ENCODE measurements around the gene CCDC57.

CCDC57 gene

GRCh38 chr17:82056729-82057621, 155.7 kb downstream of the CCDC57 start:
- no peak for DNase-seq

- no peak for DNase-seq
These were observed 156.5 kb downstream of the CCDC57 start for GRCh38 chr17:82055965-82056728.

- no peak for DNase-seq
These were observed 157.3 kb downstream of the CCDC57 start for GRCh38 chr17:82055023-82055964.

GRCh38 chr17:82054351-82055022, 158.2 kb downstream of the CCDC57 start:
- DNase-seq = no peak

- no peak for DNase-seq
These were observed 158.9 kb downstream of the CCDC57 start for GRCh38 chr17:82053556-82054263.

GRCh38 chr17:82053130-82053529, 159.5 kb downstream of the CCDC57 start:
- no peak for DNase-seq

GRCh38 chr17:82052638-82053059, 160.0 kb downstream of the CCDC57 start:
- DNase-seq = no peak

- DNase-seq = peak; percentile 49
These were observed 160.6 kb downstream of the CCDC57 start, which contains the start of the genes GPS1 and RFNG for GRCh38 chr17:82051776-82052637. Gene GPS1 (plus strand): TSS chr17:82051898. CDS start chr17:82051932, 34 bp downstream. Gene RFNG (minus strand): TSS chr17:82051811. CDS start chr17:82051766, 45 bp downstream.
